GM12875 (cell line): ENCODE data around the gene OR10A4.
"Not testable (repeated sequence)": the region's sequence is repeated elsewhere in the genome, so short reads cannot be mapped to it uniquely, and the experiment has no call there.

Experiments
- H3K4me3 ChIP-seq: one replicate; pipeline ENCODE4 v1.5.1; 2011; ENCODE audit warnings: low read depth, low read length, control low read depth
- TF ChIP-seq, protein P1 (sequence below): IDR thresholded peaks from 2 replicates; pipeline ENCODE4 v1.5.1; 2011; ENCODE audit warnings: low read depth, mild to moderate bottlenecking, control low read depth, inconsistent platforms, low read length, moderate library complexity, borderline replicate concordance; ENCODE audit not compliant: insufficient read depth

OR10A4 gene

DNA sequence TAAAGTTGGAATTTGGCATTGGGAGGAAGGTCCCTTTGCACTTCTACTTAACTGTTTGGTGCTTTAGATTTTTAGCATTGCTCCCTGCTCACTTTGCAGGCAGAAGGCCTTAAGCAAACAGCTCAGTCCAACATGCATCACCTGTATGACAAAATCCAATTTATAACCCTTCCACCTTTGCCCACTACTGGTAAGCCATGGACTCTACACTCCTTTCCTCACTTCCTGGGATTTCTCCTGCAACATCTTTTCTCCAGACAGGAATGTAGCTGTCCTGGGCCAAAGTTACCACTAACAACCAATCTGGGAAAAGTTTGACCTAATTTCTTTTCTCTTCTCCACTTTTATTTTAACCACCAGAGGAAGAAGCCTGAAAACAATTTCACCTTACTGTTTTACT, 17.7 kb downstream of the OR10A4 start:
- TF ChIP-seq, protein P1, sequence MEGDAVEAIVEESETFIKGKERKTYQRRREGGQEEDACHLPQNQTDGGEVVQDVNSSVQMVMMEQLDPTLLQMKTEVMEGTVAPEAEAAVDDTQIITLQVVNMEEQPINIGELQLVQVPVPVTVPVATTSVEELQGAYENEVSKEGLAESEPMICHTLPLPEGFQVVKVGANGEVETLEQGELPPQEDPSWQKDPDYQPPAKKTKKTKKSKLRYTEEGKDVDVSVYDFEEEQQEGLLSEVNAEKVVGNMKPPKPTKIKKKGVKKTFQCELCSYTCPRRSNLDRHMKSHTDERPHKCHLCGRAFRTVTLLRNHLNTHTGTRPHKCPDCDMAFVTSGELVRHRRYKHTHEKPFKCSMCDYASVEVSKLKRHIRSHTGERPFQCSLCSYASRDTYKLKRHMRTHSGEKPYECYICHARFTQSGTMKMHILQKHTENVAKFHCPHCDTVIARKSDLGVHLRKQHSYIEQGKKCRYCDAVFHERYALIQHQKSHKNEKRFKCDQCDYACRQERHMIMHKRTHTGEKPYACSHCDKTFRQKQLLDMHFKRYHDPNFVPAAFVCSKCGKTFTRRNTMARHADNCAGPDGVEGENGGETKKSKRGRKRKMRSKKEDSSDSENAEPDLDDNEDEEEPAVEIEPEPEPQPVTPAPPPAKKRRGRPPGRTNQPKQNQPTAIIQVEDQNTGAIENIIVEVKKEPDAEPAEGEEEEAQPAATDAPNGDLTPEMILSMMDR = no peak

DNA sequence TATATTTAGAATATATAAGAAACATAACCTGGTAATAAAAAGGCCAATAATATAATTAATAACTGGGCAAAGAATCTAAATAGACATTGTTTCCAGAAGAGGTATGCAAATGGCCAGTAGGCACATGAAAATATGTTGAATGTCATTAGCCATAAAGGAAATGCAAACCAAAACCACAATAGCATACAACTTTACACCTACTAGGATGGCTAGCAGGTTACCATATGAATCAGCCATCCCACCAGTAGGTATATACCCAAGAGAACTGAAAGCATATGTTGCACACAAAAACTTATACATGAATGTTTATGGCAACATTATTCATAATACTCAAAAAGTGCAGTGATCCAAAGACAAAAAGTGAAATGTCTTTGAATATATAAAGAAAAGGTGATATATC, 18.6 kb downstream of the OR10A4 start:
- H3K4me3 ChIP-seq = no peak overlapping the region
- TF ChIP-seq, protein P1 = no peak

More for the DNA sequence above, 17.7 kb downstream of the OR10A4 start:
- H3K4me3 ChIP-seq = no peak overlapping the region

DNA sequence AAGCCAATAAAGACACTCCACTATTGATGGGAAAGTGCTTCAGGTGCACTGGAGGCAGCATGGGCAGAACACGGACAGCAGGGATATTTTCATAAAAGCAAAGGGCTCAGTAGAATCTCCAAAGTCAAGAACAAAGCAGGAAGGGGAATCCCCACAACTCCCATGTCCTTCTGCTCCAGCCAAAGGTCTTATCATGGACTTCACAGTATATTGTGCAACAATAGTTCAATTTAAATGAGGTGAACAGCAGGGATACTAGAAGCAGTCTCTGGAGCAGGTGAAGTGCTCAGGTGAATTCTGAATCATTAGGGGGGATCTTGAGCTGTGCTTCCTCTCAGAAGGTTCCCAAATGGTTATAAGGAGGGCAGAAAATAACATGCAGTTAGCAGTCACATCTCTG, 22.5 kb downstream of the OR10A4 start:
- TF ChIP-seq, protein P1 = no peak
- no peak overlapping the region for H3K4me3 ChIP-seq

DNA sequence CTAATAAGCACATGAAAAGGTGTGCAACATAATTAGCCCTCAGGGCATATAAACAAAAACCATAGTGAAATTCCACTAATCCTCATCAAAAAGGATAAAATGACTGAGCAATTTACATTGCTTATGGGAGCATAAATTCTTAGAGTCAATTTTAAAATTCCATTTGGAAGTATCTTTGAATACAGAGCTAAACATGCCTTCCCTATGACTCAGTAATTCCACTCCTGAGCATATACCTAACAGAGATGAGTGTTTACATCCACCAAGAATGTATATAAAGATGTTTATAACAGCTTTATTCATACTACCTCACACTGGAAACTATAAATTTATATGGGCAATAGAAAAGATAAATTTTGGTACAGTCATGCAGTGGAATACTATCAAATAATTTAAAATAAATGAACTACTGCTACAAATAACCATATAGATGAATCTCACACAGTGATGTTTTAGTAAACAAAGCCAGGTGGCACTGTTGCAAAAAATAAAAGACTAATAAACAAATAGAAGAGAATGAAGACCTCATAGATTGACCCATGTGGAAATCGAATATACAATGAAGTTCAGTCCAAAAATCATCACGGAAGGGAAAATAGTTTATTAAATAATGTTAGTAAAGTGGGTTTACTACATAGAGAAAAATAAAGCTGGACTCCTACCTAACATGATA, 24.0 kb downstream of the OR10A4 start:
- H3K4me3 ChIP-seq = no peak overlapping the region
- TF ChIP-seq, protein P1 = no peak

DNA sequence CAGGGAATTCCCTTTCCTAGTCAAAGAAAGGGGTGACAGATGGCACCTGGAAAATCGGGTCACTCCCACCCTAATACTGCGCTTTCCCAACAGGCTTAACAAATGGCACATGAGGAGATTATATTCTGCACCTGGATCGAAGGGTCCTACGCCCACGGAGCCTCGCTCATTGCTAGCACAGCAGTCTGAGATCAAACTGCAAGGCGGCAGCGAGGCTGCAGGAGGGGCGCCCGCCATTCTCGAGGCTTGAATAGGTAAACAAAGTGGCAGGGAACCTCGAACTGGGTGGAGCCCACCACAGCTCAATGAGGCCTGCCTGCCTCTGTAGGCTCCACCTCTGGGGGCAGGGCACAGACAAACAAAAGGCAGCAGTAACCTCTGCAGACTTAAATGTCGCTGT, 28.4 kb downstream of the OR10A4 start:
- H3K4me3 ChIP-seq = not testable (repeated sequence)

DNA sequence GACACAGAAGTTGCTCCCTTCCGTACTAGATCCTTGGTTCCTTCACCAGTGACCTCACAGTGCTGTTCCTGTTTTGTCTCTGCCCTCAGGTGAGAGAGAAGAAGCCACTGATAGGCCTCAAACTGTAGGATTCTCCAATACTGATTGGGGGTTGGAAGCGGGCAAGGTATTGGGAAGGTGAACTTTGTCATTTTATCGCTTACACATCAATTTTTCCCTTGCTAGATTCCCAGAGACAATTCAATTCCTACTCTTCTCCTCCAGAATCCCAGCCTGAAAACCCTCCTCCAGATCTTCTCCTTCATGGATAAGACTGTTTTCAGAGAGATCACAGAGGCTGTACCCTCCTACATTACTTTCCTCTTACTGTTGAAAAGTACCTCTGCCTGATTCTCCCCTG, 35.0 kb downstream of the OR10A4 start:
- TF ChIP-seq, protein P1 = no peak
- no peak overlapping the region for H3K4me3 ChIP-seq

DNA sequence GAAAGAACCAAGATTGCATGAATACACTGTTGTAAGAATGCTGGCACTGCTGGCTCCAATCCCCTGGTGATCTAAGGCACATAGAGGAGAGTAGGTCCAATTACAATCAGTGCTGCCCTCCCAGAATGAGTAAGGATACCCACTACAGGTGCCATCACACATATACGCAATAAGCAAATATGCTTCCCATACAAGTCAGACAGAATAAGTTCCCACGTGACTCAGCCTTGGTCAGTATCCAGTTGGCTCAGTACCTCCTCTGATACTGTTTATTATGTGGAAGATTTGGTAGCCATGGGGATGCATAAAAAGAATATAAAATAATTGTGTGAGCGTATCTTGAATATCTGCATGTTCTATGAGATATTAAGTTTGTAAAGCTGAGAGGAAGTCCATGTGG, 35.5 kb downstream of the OR10A4 start:
- no peak overlapping the region for H3K4me3 ChIP-seq

More for the DNA sequence above, 35.5 kb downstream of the OR10A4 start:
- TF ChIP-seq, protein P1 = no peak
